ENCODE results near the gene ATP7B.

The ATP7B gene

DNA sequence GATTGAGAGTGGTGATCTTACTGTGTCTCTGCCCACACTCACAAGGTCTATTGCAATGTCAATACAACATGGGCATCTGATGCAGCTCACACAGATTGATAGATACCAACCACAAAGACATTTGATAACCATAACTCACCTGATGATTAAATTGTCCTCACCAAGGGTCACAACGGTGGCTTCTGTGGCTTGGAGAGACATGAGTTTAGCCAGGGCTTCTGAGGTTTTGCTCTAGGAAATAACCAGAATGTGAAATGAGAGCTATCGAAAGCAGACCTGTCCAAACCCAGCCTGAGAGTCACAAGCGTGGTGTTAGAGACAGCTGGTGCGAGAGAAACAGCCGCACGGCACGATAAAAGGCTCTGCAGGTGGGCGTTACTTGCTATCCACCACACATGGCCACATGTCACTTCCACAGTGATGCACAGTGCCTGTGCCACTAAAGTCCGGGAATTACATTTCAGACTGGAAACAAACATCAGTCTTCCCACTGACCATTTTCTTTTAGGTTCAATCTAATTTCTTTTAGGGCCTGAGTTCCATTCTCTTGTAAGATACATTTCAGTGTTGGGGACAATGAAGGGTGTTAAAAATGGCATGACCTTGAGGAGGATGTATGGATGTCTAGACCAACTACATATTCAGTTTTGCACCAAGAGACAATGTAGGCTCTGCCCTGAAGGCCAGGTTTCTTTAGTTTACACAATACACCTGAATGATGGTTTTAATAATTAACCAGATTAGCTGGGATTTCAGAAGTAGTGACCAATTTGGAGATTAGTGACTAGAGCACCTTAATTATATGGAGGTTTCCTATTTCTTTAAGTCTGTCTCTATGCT, 53.7 kb downstream of the ATP7B start:
- Histone ChIP-seq H3K4me3 (ENCODE audit: low read depth in 1 of 2, low read length in 2 of 2) (no peak overlapping the region), H3K4me1 (ENCODE audit: control insufficient read depth in 1 of 2, insufficient read depth in 2 of 2, low read length in 2 of 2) (peaks cover 0 to 4% of the 10 kb centered on the region in 2 donors), H3K27me3 (ENCODE audit: low read depth, low read length) (no peaks in the 10 kb centered on the region), H3K27ac (ENCODE audit: low read length) (peak overlapping the region; percentile 6), H3K36me3 (ENCODE audit: control insufficient read depth in 1 of 2, insufficient read depth in 2 of 2, low read length in 2 of 2) (no peaks in the 10 kb centered on the region), H3K9me3 (ENCODE audit: control insufficient read depth in 1 of 2, low read length in 2 of 2) (no peaks in the 10 kb centered on the region)

DNA sequence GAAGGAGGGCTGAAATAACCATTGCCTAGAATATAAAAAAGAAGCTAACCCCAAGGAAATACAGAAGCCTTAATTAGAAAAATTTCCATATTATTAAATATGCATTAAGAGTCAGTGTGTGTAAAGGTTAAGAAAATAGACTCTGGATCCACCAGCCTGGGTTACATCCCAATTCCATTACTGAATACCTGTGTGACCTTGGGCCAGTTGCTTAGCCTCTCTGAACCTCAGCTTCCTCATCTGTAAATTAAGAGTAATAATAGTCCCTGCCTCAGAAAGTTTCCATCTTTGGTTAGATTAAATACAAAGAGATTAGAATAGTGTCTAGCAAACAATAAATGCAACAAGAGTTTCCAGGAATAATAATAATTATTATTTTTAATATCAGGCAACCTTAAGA, 54.5 kb downstream of the ATP7B start:
- H3K4me3 ChIP-seq (ENCODE audit: low read depth in 1 of 2, low read length in 2 of 2) = no peak overlapping the region
- H3K9me3 ChIP-seq (ENCODE audit: control insufficient read depth in 1 of 2, low read length in 2 of 2) = no peaks in the 10 kb centered on the region
- H3K27me3 ChIP-seq (ENCODE audit: low read depth, low read length) = no peaks in the 10 kb centered on the region
- no peak overlapping the region for H3K27ac ChIP-seq (ENCODE audit: low read length)
- no peaks in the 10 kb centered on the region for H3K36me3 ChIP-seq (ENCODE audit: control insufficient read depth in 1 of 2, insufficient read depth in 2 of 2, low read length in 2 of 2)
- peaks cover 0 to 4% of the 10 kb centered on the region in 2 donors for H3K4me1 ChIP-seq (ENCODE audit: control insufficient read depth in 1 of 2, insufficient read depth in 2 of 2, low read length in 2 of 2)

DNA sequence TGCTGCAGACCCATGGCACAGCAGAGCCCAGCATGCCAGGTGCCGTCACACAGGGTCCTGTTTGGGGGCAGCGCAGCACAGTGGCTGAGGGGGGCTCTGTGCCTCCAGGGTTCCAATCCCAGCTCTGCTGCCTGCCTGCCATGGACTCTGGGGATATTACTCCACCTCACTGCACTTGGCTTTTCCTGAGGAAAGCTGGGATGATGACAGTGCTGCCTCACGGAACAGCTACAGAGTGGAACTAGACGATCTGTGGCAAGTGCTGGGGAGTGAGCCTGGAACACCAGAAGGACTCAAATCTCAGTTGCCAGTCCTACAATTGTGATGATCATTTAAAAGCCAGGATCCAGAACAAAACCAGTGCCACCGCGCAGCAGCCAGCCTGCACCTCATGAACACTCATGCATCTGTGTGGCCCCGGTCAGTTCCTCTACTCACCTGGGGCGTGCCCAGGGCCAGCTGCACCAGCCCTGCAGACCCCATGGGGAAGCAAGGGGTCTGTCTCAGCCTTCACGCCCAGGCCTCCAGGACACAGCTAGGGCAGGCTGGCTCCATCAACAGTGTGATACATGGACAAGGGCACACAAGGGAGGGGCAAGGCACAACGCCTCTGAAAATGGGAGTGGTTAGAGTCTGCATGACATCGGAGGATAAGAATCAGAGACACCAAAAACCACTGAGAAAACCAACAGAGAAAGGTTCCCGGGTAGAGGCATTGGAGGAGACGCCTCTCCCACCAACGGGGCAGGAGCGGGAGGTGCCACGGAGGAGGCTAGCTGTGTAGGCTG, 55.2 kb downstream of the ATP7B start:
- peaks cover 0 to 4% of the 10 kb centered on the region in 2 donors for H3K4me1 ChIP-seq (ENCODE audit: control insufficient read depth in 1 of 2, insufficient read depth in 2 of 2, low read length in 2 of 2)
- no peaks in the 10 kb centered on the region for H3K36me3 ChIP-seq (ENCODE audit: control insufficient read depth in 1 of 2, insufficient read depth in 2 of 2, low read length in 2 of 2)
- no peak overlapping the region for H3K4me3 ChIP-seq (ENCODE audit: low read depth in 1 of 2, low read length in 2 of 2)
- no peaks in the 10 kb centered on the region for H3K9me3 ChIP-seq (ENCODE audit: control insufficient read depth in 1 of 2, low read length in 2 of 2)
- H3K27me3 ChIP-seq (ENCODE audit: low read depth, low read length) = no peaks in the 10 kb centered on the region
- no peak overlapping the region for H3K27ac ChIP-seq (ENCODE audit: low read length)

DNA sequence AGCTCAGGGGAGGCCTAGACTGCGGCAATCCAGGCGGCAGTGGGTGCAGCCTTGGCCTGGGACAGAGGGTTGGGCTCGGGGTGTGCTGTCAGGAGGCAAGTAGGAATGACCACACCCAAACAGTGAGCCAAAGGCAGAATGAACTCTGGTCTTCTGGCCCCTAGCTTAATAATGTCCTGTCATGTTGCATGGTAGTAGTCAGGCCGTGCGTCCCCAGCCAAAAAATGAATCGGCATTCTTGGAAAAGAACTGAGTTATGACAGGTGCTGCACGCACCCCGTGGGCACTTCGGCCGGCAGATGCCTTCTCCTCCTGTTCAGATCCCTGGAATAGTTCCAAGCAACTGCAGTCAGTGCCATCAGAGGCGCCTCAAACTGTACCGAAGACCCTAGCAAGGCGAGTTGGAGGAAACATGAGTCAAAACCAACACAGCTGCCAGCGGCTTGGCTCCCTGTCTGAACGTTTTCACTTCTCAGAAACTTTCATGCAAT, 55.9 kb downstream of the ATP7B start:
- Histone ChIP-seq H3K4me1 (ENCODE audit: control insufficient read depth in 1 of 2, insufficient read depth in 2 of 2, low read length in 2 of 2) (peaks cover 0 to 4% of the 10 kb centered on the region in 2 donors), H3K36me3 (ENCODE audit: control insufficient read depth in 1 of 2, insufficient read depth in 2 of 2, low read length in 2 of 2) (peaks cover 0 to 1% of the 10 kb centered on the region in 2 donors)

GRCh38 chr13:51953347-51954195, 57.7 kb downstream of the ATP7B start:
- H3K27me3 ChIP-seq (ENCODE audit: low read depth, low read length) = no peaks in the 10 kb centered on the region
- H3K36me3 ChIP-seq (ENCODE audit: control insufficient read depth in 1 of 2, insufficient read depth in 2 of 2, low read length in 2 of 2) = peaks cover 0 to 5% of the 10 kb centered on the region in 2 donors
- H3K4me3 ChIP-seq (ENCODE audit: low read depth in 1 of 2, low read length in 2 of 2) = no peak overlapping the region
- no peak overlapping the region for H3K27ac ChIP-seq (ENCODE audit: low read length)
- no peaks in the 10 kb centered on the region for H3K9me3 ChIP-seq (ENCODE audit: control insufficient read depth in 1 of 2, low read length in 2 of 2)
- H3K4me1 ChIP-seq (ENCODE audit: control insufficient read depth in 1 of 2, insufficient read depth in 2 of 2, low read length in 2 of 2) = peaks cover 0 to 3% of the 10 kb centered on the region in 2 donors

More for the DNA sequence above, 55.9 kb downstream of the ATP7B start:
- Histone ChIP-seq H3K27ac (ENCODE audit: low read length) (no peak overlapping the region), H3K4me3 (ENCODE audit: low read depth in 1 of 2, low read length in 2 of 2) (no peak overlapping the region), H3K9me3 (ENCODE audit: control insufficient read depth in 1 of 2, low read length in 2 of 2) (no peaks in the 10 kb centered on the region), H3K27me3 (ENCODE audit: low read depth, low read length) (no peaks in the 10 kb centered on the region)

DNA sequence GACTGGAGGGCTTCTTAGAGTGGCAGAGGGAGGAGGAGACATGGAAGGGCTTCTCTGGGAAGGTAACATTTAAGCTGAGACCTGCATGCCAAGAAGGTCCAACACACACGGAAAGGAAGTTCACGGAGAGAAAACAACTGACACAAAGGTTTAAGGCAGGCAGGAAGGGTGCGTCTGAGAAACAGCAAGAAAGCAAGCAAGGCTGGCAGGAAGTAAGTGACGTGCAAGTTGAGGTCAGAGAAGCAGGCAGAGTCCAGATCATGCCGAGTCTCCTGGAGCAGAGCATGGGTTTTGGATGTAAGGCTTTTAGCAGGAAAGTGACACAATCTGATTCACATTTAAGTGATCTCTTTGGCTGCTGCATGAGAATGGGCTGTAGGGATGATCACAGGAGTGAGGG, 60.5 kb downstream of the ATP7B start:
- no peaks in the 10 kb centered on the region for H3K9me3 ChIP-seq (ENCODE audit: control insufficient read depth in 1 of 2, low read length in 2 of 2)
- no peak overlapping the region for H3K4me3 ChIP-seq (ENCODE audit: low read depth in 1 of 2, low read length in 2 of 2)
- no peaks in the 10 kb centered on the region for H3K27me3 ChIP-seq (ENCODE audit: low read depth, low read length)
- H3K27ac ChIP-seq (ENCODE audit: low read length) = no peak overlapping the region
- H3K36me3 ChIP-seq (ENCODE audit: control insufficient read depth in 1 of 2, insufficient read depth in 2 of 2, low read length in 2 of 2) = peaks cover 0 to 14% of the 10 kb centered on the region in 2 donors
- H3K4me1 ChIP-seq (ENCODE audit: control insufficient read depth in 1 of 2, insufficient read depth in 2 of 2, low read length in 2 of 2) = no peaks in the 10 kb centered on the region

DNA sequence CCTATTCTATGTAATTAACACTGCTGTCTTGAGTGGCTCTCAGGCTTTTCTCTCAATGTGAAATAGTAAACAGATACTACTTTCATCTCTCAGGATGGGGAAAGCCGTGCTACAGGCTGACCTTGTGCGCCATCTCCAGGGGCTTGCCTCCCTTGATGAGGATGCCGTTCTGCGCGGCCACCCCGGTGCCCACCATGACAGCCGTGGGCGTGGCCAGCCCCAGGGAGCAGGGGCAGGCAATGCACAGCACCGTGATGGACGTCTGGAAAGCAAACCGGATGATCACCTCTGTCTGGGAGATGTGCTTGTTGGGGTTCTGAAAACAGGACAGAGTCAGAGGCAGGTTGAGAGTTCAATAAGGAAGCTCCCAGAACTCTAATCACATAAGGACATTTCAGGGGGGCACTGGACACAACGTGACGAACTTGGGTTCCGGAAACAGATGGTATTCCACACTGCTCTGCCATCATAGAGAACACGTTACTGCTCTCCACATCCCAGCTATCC, 65.0 kb downstream of the ATP7B start:
- H3K27me3 ChIP-seq (ENCODE audit: low read depth, low read length) = no peaks in the 10 kb centered on the region
- H3K4me3 ChIP-seq (ENCODE audit: low read depth in 1 of 2, low read length in 2 of 2) = no peak overlapping the region
- H3K27ac ChIP-seq (ENCODE audit: low read length) = no peak overlapping the region
- H3K9me3 ChIP-seq (ENCODE audit: control insufficient read depth in 1 of 2, low read length in 2 of 2) = no peaks in the 10 kb centered on the region
- no peaks in the 10 kb centered on the region for H3K4me1 ChIP-seq (ENCODE audit: control insufficient read depth in 1 of 2, insufficient read depth in 2 of 2, low read length in 2 of 2)
- H3K36me3 ChIP-seq (ENCODE audit: control insufficient read depth in 1 of 2, insufficient read depth in 2 of 2, low read length in 2 of 2) = peaks cover 3 to 23% of the 10 kb centered on the region in 2 donors

- no peaks in the 10 kb centered on the region for H3K9me3 ChIP-seq (ENCODE audit: control insufficient read depth in 1 of 2, low read length in 2 of 2)
- no peak overlapping the region for H3K27ac ChIP-seq (ENCODE audit: low read length)
- H3K36me3 ChIP-seq (ENCODE audit: control insufficient read depth in 1 of 2, insufficient read depth in 2 of 2, low read length in 2 of 2) = peaks cover 3 to 20% of the 10 kb centered on the region in 2 donors
- H3K4me3 ChIP-seq (ENCODE audit: low read depth in 1 of 2, low read length in 2 of 2) = no peak overlapping the region
- no peaks in the 10 kb centered on the region for H3K4me1 ChIP-seq (ENCODE audit: control insufficient read depth in 1 of 2, insufficient read depth in 2 of 2, low read length in 2 of 2)
- H3K27me3 ChIP-seq (ENCODE audit: low read depth, low read length) = no peaks in the 10 kb centered on the region
Measured at GRCh38 chr13:51945149-51945548, 66.1 kb downstream of the ATP7B start.

GRCh38 chr13:51944428-51944827, 66.8 kb downstream of the ATP7B start:
- H3K27me3 ChIP-seq (ENCODE audit: low read depth, low read length) = no peaks in the 10 kb centered on the region
- no peaks in the 10 kb centered on the region for H3K9me3 ChIP-seq (ENCODE audit: control insufficient read depth in 1 of 2, low read length in 2 of 2)
- peaks cover 3 to 18% of the 10 kb centered on the region in 2 donors for H3K36me3 ChIP-seq (ENCODE audit: control insufficient read depth in 1 of 2, insufficient read depth in 2 of 2, low read length in 2 of 2)
- H3K4me1 ChIP-seq (ENCODE audit: control insufficient read depth in 1 of 2, insufficient read depth in 2 of 2, low read length in 2 of 2) = no peaks in the 10 kb centered on the region
- no peak overlapping the region for H3K4me3 ChIP-seq (ENCODE audit: low read depth in 1 of 2, low read length in 2 of 2)
- no peak overlapping the region for H3K27ac ChIP-seq (ENCODE audit: low read length)

DNA sequence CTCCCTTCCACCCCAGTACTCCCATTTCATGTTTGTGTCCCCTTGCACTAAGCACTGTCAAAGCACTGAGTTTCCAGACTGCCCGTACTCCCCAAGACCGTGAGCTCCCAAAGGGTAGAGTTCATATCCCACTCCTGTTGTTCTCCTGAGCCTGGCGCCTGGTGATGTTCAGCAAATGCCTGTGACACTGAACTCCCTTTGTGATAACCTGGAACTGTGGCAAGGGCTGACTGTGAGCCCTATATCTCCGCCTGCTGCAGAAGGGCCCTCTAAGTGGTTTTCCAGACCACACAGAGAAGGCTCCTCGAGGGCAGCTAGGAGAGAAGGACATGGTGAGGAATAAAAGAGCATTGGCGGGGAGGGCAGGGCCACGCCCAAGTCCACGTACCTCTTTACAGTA, 67.5 kb downstream of the ATP7B start:
- peaks cover 3 to 18% of the 10 kb centered on the region in 2 donors for H3K36me3 ChIP-seq (ENCODE audit: control insufficient read depth in 1 of 2, insufficient read depth in 2 of 2, low read length in 2 of 2)
- no peak overlapping the region for H3K27ac ChIP-seq (ENCODE audit: low read length)
- no peak overlapping the region for H3K4me3 ChIP-seq (ENCODE audit: low read depth in 1 of 2, low read length in 2 of 2)
- H3K9me3 ChIP-seq (ENCODE audit: control insufficient read depth in 1 of 2, low read length in 2 of 2) = no peaks in the 10 kb centered on the region
- H3K27me3 ChIP-seq (ENCODE audit: low read depth, low read length) = no peaks in the 10 kb centered on the region
- H3K4me1 ChIP-seq (ENCODE audit: control insufficient read depth in 1 of 2, insufficient read depth in 2 of 2, low read length in 2 of 2) = no peaks in the 10 kb centered on the region
